Measurements from ENCODE around the gene MILR1.

- TF ChIP-seq POLR2A (IDR thresholded peaks at IDR 0.05; ENCODE audit: low read depth, low read length) (no peak), POLR2AphosphoS5 (IDR thresholded peaks at IDR 0.05; ENCODE audit: low read depth, low read length) (no peak), TAF1 (IDR thresholded peaks at IDR 0.05; ENCODE audit: borderline replicate concordance, low read depth, low read length) (no peak)
These were observed 42.4 kb upstream of the MILR1 start for GRCh38 chr17:64406321-64407200.
